PC-9 (cell line): ENCODE results near the gene IKBIP.
"Not testable (repeated sequence)": the region's sequence is repeated elsewhere in the genome, so short reads cannot be mapped to it uniquely, and the experiment has no call there.

Source experiments
- CTCF ChIP-seq: fragments of 200-600 bp; sonication (generic); conservative IDR thresholded peaks from 2 replicates; pipeline ENCODE4 v1.6.1; 2017; ENCODE audit warnings: mixed run types, antibody characterized with exemption, mild to moderate bottlenecking, moderate library complexity
- EZH2 ChIP-seq: fragments of 200-600 bp; sonication (generic); IDR thresholded peaks from 2 replicates; pipeline ENCODE4 v1.8.0; 2017; ENCODE audit warnings: antibody characterized with exemption, low read depth

- TF ChIP-seq CTCF, EZH2: not testable (repeated sequence)
Observed at GRCh38 chr12:98576795-98577194, 67.8 kb downstream of the IKBIP start.
